ENCODE results near the gene LCAT. TPM values are rescaled to one million over a fixed set of nuclear protein-coding genes. Genes with fewer than 3 reads are reported as not detected.

LCAT gene
- total RNA-seq (2014; rRNA removed; shearing (Covaris generic)) = 3.4 and 4.7 TPM in 2 replicates

GRCh38 chr16:67943619-67944504 is at the start of gene LCAT:
LCAT (minus strand) TSS chr16:67944120; CDS start chr16:67944101, 19 bp downstream.

DNA sequence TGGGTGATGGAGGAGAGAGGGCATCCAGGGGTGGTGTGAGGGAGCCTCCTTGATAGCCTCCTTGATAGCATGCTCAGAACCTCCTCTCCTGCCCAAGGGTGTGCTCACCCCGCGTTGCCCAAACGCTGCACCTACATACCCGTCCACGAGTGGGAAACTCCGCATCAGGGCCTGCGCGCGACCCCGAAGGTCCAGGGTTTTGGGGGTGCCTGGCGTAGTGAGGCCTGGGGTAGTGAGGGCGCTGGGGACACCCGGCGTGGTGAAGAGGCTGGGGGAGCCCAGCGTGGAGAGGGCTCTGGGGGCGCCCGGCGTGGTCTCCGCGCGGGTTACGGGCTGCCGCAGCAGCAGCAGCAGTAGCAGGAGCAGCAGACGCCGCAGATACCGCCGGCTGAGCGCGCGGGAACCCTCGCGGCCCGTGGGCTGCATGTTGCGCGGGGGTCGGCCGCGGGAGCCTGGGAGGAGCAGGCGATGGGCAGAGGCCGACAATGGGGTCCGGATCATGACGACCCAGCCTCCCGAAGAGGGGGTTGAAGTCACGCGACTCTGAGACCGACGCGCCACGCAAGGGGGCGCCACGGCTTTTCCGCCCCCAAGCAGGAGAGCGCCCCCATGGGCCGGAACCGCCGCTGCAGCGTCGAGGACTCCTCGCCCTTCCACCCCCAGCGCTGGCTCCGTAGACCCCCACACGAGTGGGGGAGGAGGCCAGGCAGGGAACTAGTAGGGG is 36.2 kb upstream of the LCAT start, which contains the start of gene DPEP3:
TSS of gene DPEP3 (minus strand) at position 545 of the 724 bp plus-strand sequence. CDS start at position 426, 119 bp downstream.

GRCh38 chr16:67968400-67969253 is 24.7 kb upstream of the LCAT start, which contains the start of gene SLC12A4:
SLC12A4 (minus strand) TSS chr16:67968637; CDS start chr16:67968553, 84 bp downstream.

GRCh38 chr16:67936124-67936879 is 7.6 kb downstream of the LCAT start, which contains the start of gene PSMB10:
PSMB10 (minus strand) TSS chr16:67936850; CDS start chr16:67936749, 101 bp downstream.

DNA sequence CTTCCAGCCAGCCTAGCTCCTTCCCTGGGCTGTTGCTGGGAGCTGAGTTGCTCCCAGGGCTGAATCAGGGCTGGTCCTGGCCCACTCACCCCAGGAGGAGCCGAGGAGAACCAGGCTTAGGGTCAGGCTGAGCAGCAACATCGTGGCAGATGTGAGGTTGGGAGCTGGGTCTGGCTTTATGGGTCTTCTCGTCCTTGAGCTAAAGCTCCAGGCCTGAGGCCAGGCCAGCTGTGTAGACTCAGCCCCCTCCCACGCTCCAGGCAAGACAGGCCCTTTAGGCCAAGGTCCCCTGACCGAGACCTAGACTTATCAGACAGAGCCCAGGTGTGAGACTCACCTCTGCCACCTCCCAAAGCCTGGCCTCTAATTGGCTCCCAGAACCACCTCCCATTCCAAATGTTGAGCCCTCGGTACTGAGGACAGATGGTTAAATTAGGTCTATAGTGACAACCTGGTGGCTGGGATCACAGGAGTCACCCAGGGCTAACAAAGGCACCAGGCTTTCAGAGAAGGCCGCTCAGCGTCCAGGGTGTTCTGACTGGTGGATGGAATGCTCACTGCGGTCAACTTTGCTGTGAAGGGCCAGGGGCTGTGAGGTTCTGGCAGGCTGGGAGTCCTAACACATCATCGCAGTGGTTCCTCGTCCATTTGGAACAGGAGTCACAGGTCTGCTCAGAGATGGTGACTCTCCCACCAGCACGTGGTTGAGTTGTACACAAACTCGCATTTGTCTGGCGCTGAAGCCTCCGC is 12.0 kb downstream of the LCAT start, which contains the start of gene CTRL:
TSS of gene CTRL (minus strand) at position 151 of the 750 bp plus-strand sequence. CDS start at position 141, 10 bp downstream.

DNA sequence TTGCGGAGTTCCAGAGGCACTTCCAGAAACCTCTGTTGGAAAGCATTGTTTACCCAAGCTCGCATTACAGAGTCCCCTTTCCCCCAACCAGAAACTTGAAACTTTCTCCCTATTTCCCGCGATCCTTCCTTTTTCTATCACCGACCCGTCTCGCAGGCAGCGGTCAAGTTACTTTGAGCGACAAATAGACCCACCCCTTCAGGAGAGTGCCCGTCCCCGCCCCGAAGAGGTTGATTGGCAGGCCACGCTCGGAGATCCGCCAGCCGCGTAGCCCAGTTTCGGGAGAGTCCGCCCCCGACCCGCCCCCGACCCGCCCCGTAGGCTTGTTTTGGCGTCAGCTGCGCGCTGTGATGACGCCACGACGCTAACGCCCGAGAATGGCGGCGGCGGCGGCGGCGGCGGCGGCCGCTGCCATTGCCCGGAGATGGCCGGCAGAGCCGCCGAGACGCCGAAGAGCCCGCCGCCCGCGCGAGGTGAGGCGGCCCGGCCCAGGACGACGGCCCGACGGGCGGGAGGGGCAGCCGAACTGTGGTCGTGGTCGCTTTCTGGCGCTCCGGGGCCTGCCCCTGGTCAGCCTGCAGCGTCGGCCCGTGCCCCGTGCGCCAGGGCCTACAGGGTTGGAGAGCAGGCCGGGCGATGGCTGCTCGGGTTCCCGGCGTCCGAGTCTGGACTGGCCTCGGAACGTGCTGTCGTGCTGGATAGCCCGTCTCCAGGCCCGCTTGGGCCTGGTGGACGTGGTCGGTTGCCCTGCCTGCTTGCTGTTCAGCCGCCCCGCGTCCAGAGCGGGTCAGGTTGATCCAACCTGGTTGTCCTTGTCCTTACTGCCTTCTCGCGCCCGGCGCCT is 50.8 kb downstream of the LCAT start, which contains the start of gene PSKH1:
TSS of gene PSKH1 (plus strand) at position 356 of the 844 bp plus-strand sequence. CDS start 15,496 bp downstream, outside the sequence.

Other genes with a start within 250 kb of the LCAT start
- gene GFOD2, start 224.8 kb downstream of the LCAT start, total RNA-seq (2014; rRNA removed; shearing (Covaris generic)) = 19.6 and 19.7 TPM in 2 replicates
- gene RANBP10, start 137.6 kb downstream of the LCAT start, total RNA-seq (2014; rRNA removed; shearing (Covaris generic)) = 5.4 and 5.5 TPM in 2 replicates
- 0.66 and 1.6 TPM in 2 replicates for gene TSNAXIP1, start 137.2 kb downstream of the LCAT start, total RNA-seq (2014; rRNA removed; shearing (Covaris generic))
- 36.9 and 37.4 TPM in 2 replicates for gene THAP11, start 101.8 kb downstream of the LCAT start, total RNA-seq (2014; rRNA removed; shearing (Covaris generic))
- 174 TPM in 2 replicates for gene NUTF2, start 97.2 kb downstream of the LCAT start, total RNA-seq (2014; rRNA removed; shearing (Covaris generic))
- gene CENPT, start 96.4 kb downstream of the LCAT start, total RNA-seq (2014; rRNA removed; shearing (Covaris generic)) = 29.7 and 30.7 TPM in 2 replicates
- 82.4 and 94.4 TPM in 2 replicates for gene EDC4, start 71.1 kb downstream of the LCAT start, total RNA-seq (2014; rRNA removed; shearing (Covaris generic))
- gene NRN1L, start 59.2 kb downstream of the LCAT start, total RNA-seq (2014; rRNA removed; shearing (Covaris generic)) = 0.30 TPM in 1 of 2 replicates, not detected in the other
- gene PSKH1, start 50.9 kb downstream of the LCAT start, total RNA-seq (2014; rRNA removed; shearing (Covaris generic)) = 6.7 and 11.1 TPM in 2 replicates
- gene CTRL, start 12.3 kb downstream of the LCAT start, total RNA-seq (2014; rRNA removed; shearing (Covaris generic)) = 1.6 and 4.0 TPM in 2 replicates
- gene PSMB10, start 7.3 kb downstream of the LCAT start, total RNA-seq (2014; rRNA removed; shearing (Covaris generic)) = 69.2 and 69.3 TPM in 2 replicates
- 32.8 and 41.3 TPM in 2 replicates for gene SLC12A4, start 24.5 kb upstream of the LCAT start, total RNA-seq (2014; rRNA removed; shearing (Covaris generic))
- gene DPEP3, start 36.4 kb upstream of the LCAT start, total RNA-seq (2014; rRNA removed; shearing (Covaris generic)) = not detected in 2 replicates
- gene DPEP2, start 55.4 kb upstream of the LCAT start, total RNA-seq (2014; rRNA removed; shearing (Covaris generic)) = not detected in 2 replicates
- gene DPEP2NB, start 71.8 kb upstream of the LCAT start, total RNA-seq (2014; rRNA removed; shearing (Covaris generic)) = not detected in 2 replicates
- 28.6 and 31.1 TPM in 2 replicates for gene DDX28, start 79.1 kb upstream of the LCAT start, total RNA-seq (2014; rRNA removed; shearing (Covaris generic))
- gene DUS2, start 79.2 kb upstream of the LCAT start, total RNA-seq (2014; rRNA removed; shearing (Covaris generic)) = 19.3 and 25.8 TPM in 2 replicates
- gene NFATC3, start 141.2 kb upstream of the LCAT start, total RNA-seq (2014; rRNA removed; shearing (Covaris generic)) = 19.3 and 21.5 TPM in 2 replicates